Erythroblast (primary cell): ENCODE measurements around the gene GRIN2C.

Experiments
- DNase-seq, 2 experiments: peaks; one replicate each; lab custom pipeline; 2025; lab: John Stamatoyannopoulos, UW
- GATA1 ChIP-seq: IDR thresholded peaks from 2 replicates; pipeline ENCODE4 v1.6.1; 2011; ENCODE audit warnings: low read depth, mild to moderate bottlenecking, control low read depth, low read length, moderate library complexity
- POLR2A ChIP-seq: IDR thresholded peaks from 2 replicates; pipeline ENCODE4 v1.6.1; 2011; ENCODE audit warnings: mild to moderate bottlenecking, low read length

Gene GRIN2C

DNA sequence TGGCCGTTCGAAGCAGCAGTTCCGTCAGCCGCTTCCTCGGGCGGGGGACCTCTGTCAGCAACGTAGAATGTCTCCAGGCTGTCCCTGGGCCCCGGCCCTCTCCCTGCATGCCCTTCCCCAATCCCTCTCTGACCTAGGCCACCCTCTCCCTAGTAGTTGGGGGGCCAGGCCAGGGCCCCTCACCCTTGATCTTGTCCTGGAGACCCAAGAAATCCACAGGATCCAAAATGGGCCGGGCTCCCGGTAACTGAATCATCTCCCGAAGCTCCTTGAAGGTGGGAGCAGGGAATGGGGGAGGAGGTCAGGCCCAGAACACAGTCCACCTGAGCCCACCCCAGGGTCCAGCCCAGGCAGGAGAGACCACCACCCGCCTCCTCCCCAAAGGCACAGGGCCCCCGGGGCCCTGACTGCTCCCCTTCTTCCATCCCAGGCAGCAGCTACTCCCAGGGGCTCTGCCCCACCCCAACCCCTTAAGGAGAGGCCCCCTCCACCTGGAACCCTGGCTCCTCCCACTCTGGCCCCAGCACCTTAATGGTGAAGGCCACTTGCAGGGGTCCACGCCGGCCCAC lies 4.7 kb upstream of the GRIN2C start:
- no peak for TF ChIP-seq POLR2A
- TF ChIP-seq GATA1, result no peak
- DNase-seq, result no peak

DNA sequence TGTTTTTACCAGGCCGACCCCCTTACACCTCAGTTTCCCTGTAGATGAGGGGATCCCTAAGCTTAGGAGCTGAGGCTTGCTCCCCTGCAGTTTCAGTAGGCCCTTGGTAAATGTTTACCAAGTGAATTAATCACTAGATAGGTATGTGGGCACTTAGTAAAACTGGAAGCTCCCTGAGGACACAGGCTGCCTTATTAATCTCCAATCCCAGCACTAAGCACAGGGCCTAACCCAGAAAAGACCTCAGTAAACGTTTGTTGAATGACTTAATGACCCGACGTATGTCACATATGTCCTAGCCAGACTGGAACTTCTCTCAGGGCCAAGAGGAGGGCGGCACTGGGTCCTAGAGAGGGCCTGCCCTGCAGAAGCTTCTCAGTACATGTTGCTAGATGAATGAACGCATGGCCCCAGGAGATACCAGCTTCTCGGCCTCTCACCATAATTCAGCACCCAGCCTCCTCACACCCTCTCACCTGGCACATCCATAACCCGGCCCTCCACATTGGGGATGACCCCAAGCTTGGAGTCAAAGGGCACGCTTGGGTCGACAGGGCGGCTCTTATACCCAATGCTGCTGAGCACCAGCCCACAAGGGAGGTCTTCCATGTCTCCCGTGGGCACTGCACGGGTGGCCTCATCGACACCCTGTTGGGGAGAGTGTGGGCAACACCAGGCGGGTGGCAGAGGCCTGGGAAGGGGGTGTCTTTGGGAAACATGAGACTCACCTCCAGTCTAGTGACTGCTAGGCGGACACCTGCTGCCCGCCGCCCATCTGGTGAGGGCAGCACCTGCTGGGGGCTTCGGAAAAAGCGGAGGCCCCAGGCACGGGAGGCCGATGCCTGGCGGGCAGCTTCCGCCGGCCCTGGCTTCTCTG lies 4.0 kb upstream of the GRIN2C start:
- TF ChIP-seq POLR2A (no peak), GATA1 (no peak)
- DNase-seq, result no peak

- DNase-seq, result no peak
- TF ChIP-seq GATA1 (no peak), POLR2A (no peak)
These were observed 3.2 kb upstream of the GRIN2C start for GRCh38 chr17:74862919-74863318.

GRCh38 chr17:74862108-74862901 lies 2.6 kb upstream of the GRIN2C start:
- DNase-seq, result peak; percentile 59 to 70
- no peak for TF ChIP-seq POLR2A
- TF ChIP-seq GATA1, result no peak

GRCh38 chr17:74861662-74862107 lies 2.0 kb upstream of the GRIN2C start:
- TF ChIP-seq GATA1 (no peak), POLR2A (no peak)
- DNase-seq, result no peak

GRCh38 chr17:74860872-74861661 lies 1.4 kb upstream of the GRIN2C start:
- no peak for DNase-seq
- TF ChIP-seq GATA1, result no peak
- TF ChIP-seq POLR2A, result no peak

DNA sequence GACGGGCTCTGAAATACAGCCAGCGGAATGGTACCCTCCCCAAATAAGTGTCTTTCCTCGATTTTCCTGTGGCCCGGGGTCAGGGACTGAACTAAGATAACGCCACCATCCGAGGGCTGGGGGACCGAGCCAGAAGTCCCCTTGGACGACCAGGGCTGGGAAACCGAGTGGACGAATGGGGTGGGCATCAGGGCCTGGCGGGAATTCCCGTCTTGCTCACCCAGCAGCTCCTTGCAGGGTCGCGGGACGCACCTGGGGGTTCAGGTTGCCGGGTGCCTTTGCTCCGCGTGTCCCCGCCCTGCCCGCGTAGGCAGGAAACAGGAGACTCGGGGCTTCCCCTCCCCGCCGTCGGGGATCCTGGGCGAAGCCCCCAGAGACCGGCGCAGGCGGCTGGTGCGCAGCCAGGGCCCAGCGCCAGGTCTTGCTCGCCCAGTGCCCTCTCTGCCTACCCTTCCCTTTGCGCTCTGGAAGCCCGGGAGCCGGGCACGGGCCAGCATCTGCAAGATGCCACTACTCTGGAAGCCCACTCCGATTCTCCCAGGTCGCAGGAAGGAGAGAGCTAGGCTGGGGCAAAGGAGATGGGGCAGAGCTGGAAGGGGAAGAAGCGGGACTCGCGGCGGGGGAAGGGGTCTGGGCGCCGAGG lies 665 bp upstream of the GRIN2C start:
- TF ChIP-seq GATA1, result no peak
- TF ChIP-seq POLR2A, result no peak
- no peak for DNase-seq

GRCh38 chr17:74858672-74859458 lies 820 bp downstream of the GRIN2C start:
- DNase-seq, result no peak
- TF ChIP-seq POLR2A (no peak), GATA1 (no peak)

GRCh38 chr17:74857191-74857590 lies 2.5 kb downstream of the GRIN2C start:
- TF ChIP-seq GATA1 (no peak), POLR2A (no peak)
- no peak for DNase-seq

DNA sequence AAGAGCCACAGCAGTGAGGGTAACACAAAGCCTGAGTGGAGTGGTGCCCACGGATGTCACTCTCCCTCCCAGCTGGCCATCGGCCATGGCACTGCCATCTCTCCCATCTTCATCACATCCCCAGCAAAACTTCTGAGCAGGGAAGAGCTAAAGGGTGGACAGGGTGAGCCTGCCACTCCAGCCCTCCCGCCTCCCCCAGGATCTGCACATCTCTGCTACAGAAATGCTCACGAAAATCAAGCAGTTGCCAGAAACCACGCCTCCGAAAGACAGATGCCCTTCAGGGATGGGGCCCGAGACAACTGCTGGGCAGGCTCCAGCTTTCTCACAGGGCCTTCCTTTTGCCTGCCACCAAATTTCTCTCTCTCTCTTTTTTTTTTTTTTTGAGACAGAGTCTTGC lies 3.6 kb downstream of the GRIN2C start:
- no peak for DNase-seq
- no peak for TF ChIP-seq GATA1
- TF ChIP-seq POLR2A, result no peak

DNA sequence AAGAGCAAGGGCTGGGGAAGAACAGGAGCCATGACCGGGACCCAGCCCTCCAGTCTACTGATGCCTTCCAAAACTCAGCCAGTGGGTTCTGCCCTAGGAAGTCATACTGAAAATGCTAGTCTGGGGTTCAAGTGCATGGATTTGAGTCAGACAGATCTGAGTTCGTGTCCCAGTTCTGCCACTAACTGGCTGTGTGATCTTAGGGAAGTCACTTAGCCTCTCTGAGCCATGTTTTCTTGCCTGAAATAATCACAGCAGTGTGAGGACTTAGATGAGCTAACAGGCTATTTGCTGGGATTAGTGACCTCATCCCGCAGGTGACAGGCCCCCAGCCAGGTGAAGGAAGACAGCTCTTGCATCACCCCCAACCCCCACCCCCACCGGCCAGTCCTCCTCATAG lies 4.4 kb downstream of the GRIN2C start:
- no peak for TF ChIP-seq GATA1
- no peak for TF ChIP-seq POLR2A
- no peak for DNase-seq

DNA sequence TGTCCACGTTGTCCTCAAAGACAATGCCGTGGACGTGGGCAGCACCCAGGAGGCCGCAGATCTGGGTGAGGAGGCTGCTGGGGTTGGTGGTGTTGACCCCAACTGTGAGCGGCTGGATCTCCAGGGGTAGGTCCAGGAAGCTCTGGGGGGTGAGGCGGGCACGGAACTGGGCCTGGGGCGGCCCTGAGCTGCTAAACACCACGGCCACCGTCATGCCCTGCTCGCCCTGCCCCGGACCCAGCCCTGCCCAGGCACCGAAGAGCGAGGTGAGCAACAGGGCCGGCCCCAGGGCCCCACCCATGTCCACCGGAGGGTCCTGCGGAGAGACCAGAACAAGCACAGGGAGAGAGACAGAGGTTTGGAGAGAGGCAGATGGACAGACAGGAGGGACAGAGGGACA lies 4.9 kb downstream of the GRIN2C start:
- DNase-seq, result no peak
- TF ChIP-seq GATA1 (no peak), POLR2A (no peak)
